Kidney (tissue), 14 donors: ENCODE results near the gene STIP1. TPM values are rescaled to one million over a fixed set of nuclear protein-coding genes. Genes with fewer than 3 reads are reported as not detected.

Source experiments
- DNase-seq, 5 donors: peaks; one replicate each; pipeline ENCODE4 v3.0.0-alpha.2; 2013 to 2020
- FAIRE-seq: peaks from 2 replicates; lab custom pipeline; 2012; peaks lifted over from hg19 to GRCh38; lab: Jason Lieb, UNC
- H3K27ac ChIP-seq, 2 donors: one replicate each; pipeline ENCODE4 v1.7.0; 2013; ENCODE audit warnings: low read depth in 2 of 2, low read length in 2 of 2, inconsistent platforms in 1 of 2
- H3K27me3 ChIP-seq: one replicate; pipeline ENCODE4 v1.7.1; 2013; ENCODE audit warnings: low read length, inconsistent platforms; ENCODE audit not compliant: control insufficient read depth, insufficient read depth
- H3K36me3 ChIP-seq, 3 donors: one replicate each; pipeline versions ENCODE4 v1.7.0 to v1.7.1; 2013; ENCODE audit warnings: low read length in 3 of 3, control low read depth in 1 of 3, inconsistent platforms in 1 of 3; ENCODE audit not compliant: insufficient read depth in 3 of 3, control insufficient read depth in 2 of 3
- H3K4me1 ChIP-seq, 3 donors: one replicate each; pipeline versions ENCODE4 v1.7.0 to v1.7.1; 2013; ENCODE audit warnings: low read length in 3 of 3, inconsistent platforms in 1 of 3, low read depth in 1 of 3; ENCODE audit not compliant: control insufficient read depth in 2 of 3, insufficient read depth in 2 of 3
- H3K4me3 ChIP-seq, 3 donors: one replicate each; pipeline versions ENCODE4 v1.7.0 to v1.8.1; 2013; ENCODE audit warnings: low read length in 3 of 3, control low read depth in 1 of 3, inconsistent platforms in 1 of 3
- H3K9ac ChIP-seq, 3 donors: one replicate each; pipeline versions ENCODE4 v1.7.0 to v1.7.1; 2013; ENCODE audit warnings: low read length in 3 of 3, control low read depth in 1 of 3, inconsistent platforms in 1 of 3
- H3K9me3 ChIP-seq, 3 donors: one replicate each; pipeline versions ENCODE4 v1.7.0 to v1.7.1; 2013; ENCODE audit warnings: low read length in 3 of 3, control low read depth in 1 of 3, inconsistent platforms in 1 of 3; ENCODE audit not compliant: control insufficient read depth in 2 of 3, insufficient read depth in 1 of 3
- intact Hi-C: fragments of 100-400 bp; cut with DNase I; formaldehyde crosslinking; loops from one replicate; pipeline ENCODE4 v1.11.1; 2022
- polyA plus RNA-seq: library from polyadenylated mRNA; stranded (reverse); fragments of 350-450 nt; fragmentation: Illumina TruSeq; extraction: RNeasy Lipid Tissue Mini Kit (QIAGEN cat#74804); gene quantifications from one replicate; pipeline ENCODE4 v1.2.3, GENCODE V29; 2014; ENCODE audit warnings: low read depth, low replicate concordance; ENCODE audit not compliant: insufficient read depth
- total RNA-seq: library from RNA; stranded (reverse); fragmentation: NEBNext Ultra II Directional; extraction: Animal tissue kit (Norgen Biotek cat#: 25700); gene quantifications from one replicate; pipeline ENCODE4 v1.2.1, GENCODE V29; 2021
- TF ChIP-seq, protein P1 (sequence below): IDR thresholded peaks from 3 replicates; pipeline ENCODE4 v1.5.1; 2012; ENCODE audit warnings: mild to moderate bottlenecking, moderate library complexity, borderline replicate concordance; ENCODE audit not compliant: insufficient read depth; ENCODE audit errors: extremely low read depth
- donor health status: control.
- donor health status: control.
- donor health status: control.
- donor health status: control.
- donor health status: control.
- donor health status: DM: yes; HTN: yes; CAD: no.
- donor health status: Normal renal cell carcinoma (clear cell type).

Gene STIP1
- total and polyA plus RNA-seq, 2 donors from 2014 or later: 81.2 to 86.0 TPM

DNA sequence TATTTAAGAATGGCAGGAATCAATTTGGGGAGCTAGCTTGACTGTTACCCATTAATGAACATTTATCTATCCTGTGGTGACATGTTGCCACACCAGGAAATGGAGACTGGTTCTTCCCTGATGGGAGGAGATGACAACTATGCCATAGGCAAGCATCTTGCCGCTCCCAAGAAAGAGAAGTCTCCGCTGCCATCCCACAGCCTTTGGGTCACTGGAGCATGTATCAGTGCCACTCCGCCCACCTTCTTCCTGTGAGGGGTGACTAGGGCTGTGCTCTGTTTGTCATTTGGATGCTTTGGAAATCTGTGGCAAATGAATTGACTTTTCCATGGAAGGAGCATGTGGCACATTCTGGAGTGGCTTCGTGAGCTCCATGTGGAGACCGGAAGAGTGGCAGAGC lies 6.5 kb downstream of the STIP1 start:
- H3K27ac ChIP-seq: no peak overlapping the region
- H3K9me3 ChIP-seq: no peaks in the 10 kb centered on the region
- DNase-seq: no peak
- no peak for FAIRE-seq
- H3K4me3 ChIP-seq: no peak overlapping the region
- no peaks in the 10 kb centered on the region for H3K27me3 ChIP-seq
- H3K4me1 ChIP-seq: peaks cover 0 to 3% (median 3%) of the 10 kb centered on the region in 3 donors
- intact Hi-C loops: loop anchor here (5.0 kb wide), 1 partner anchor 110 kb away; the partner anchor contains the start of gene CATSPERZ
- H3K9ac ChIP-seq: no peak overlapping the region
- TF ChIP-seq, protein P1, sequence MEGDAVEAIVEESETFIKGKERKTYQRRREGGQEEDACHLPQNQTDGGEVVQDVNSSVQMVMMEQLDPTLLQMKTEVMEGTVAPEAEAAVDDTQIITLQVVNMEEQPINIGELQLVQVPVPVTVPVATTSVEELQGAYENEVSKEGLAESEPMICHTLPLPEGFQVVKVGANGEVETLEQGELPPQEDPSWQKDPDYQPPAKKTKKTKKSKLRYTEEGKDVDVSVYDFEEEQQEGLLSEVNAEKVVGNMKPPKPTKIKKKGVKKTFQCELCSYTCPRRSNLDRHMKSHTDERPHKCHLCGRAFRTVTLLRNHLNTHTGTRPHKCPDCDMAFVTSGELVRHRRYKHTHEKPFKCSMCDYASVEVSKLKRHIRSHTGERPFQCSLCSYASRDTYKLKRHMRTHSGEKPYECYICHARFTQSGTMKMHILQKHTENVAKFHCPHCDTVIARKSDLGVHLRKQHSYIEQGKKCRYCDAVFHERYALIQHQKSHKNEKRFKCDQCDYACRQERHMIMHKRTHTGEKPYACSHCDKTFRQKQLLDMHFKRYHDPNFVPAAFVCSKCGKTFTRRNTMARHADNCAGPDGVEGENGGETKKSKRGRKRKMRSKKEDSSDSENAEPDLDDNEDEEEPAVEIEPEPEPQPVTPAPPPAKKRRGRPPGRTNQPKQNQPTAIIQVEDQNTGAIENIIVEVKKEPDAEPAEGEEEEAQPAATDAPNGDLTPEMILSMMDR: no peak
- H3K36me3 ChIP-seq: peaks cover 15 to 45% (median 40%) of the 10 kb centered on the region in 3 donors

DNA sequence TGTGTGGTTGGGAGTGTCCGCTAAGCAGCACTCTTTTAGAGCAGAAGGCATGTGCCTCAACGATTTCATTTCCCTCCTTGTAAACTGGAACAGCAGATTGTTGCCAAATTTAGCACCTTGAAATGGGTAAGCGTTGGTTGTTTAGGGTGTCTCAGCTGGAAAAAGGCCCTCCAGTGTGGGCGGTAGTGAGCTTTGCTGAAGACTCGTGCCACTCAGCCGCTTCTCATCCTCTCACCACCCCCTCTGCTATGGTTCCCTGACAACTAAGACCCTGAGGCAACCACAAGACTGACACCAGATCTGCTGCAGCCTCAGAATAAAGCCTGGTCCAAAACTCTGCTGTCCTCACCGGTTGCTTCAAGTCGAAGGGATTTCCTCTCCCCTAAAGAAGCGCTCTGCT lies 10.7 kb downstream of the STIP1 start:
- Histone ChIP-seq H3K27ac (no peak overlapping the region), H3K9ac (no peak overlapping the region), H3K36me3 (peaks cover 15 to 61% (median 55%) of the 10 kb centered on the region in 3 donors), H3K9me3 (no peaks in the 10 kb centered on the region), H3K27me3 (no peaks in the 10 kb centered on the region), H3K4me1 (no peaks in the 10 kb centered on the region), H3K4me3 (no peak overlapping the region)
- TF ChIP-seq, protein P1: no peak
- DNase-seq (no peak), FAIRE-seq (no peak)
- intact Hi-C loops: no loop called here

DNA sequence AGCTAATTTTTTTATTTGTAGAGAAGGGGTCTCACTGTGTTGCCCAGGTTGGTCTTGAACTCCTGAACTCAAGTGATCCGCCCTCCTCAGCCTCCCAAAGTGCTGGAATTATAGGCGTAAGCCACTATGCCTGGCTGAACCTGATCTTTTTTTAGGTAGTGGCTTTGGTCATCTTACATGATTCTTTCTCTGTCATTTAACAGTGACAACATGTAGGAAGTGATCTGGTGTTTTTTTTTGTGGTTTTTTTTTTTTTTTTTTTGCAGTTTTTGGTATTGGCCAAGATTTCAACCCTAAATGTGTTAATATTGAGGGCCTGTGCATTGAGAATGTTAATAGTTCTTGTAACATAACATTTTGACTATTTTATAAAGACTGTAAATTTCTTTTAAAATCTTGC lies 12.5 kb downstream of the STIP1 start:
- no peaks in the 10 kb centered on the region for H3K4me1 ChIP-seq
- H3K36me3 ChIP-seq: peaks cover 19 to 68% (median 60%) of the 10 kb centered on the region in 3 donors
- DNase-seq: no peak
- H3K9me3 ChIP-seq: no peaks in the 10 kb centered on the region
- no peak overlapping the region for H3K27ac ChIP-seq
- TF ChIP-seq, protein P1: no peak
- no peaks in the 10 kb centered on the region for H3K27me3 ChIP-seq
- no peak overlapping the region for H3K4me3 ChIP-seq
- intact Hi-C loops: no loop called here
- no peak overlapping the region for H3K9ac ChIP-seq
- FAIRE-seq: no peak

DNA sequence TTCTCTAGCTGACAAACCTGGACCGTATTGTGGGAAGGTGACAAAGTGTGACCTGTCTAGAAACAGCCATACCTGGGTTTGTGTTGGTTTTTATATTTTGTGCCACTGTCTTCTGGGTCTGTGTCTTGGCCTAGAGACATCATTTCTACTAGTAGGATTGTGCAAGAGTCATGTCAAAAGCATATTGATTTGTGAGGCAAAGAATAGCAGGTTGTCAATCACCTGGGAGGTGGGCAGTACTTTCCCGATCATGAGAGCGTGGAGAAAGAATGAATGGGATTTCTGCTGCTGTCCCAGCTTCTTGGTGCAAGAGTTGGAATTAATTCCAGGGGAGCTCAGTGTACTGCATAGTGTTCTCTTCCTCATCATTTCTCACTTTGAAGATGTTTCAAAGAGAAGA lies 15.6 kb downstream of the STIP1 start:
- no peak for FAIRE-seq
- Histone ChIP-seq H3K9me3 (no peaks in the 10 kb centered on the region), H3K36me3 (peaks cover 6 to 54% (median 39%) of the 10 kb centered on the region in 3 donors), H3K27me3 (no peaks in the 10 kb centered on the region), H3K27ac (no peak overlapping the region), H3K9ac (no peak overlapping the region), H3K4me3 (no peak overlapping the region), H3K4me1 (no peaks in the 10 kb centered on the region)
- intact Hi-C loops: no loop called here
- no peak for DNase-seq
- TF ChIP-seq, protein P1: no peak
